Stimulated activated CD8-positive, alpha-beta memory T cell treated with anti-CD3 and anti-CD28 coated beads, Interleukin-15, amount 100 ng/mL, for 48 hours (primary cell): ENCODE results near the gene TLCD5.

ENCODE experiments used
- DNase-seq, 2 donors: peaks; one replicate each; pipeline ENCODE4 v3.0.0-alpha.2; 2020; ENCODE audit warnings: low read depth in 2 of 2

Gene TLCD5

DNA sequence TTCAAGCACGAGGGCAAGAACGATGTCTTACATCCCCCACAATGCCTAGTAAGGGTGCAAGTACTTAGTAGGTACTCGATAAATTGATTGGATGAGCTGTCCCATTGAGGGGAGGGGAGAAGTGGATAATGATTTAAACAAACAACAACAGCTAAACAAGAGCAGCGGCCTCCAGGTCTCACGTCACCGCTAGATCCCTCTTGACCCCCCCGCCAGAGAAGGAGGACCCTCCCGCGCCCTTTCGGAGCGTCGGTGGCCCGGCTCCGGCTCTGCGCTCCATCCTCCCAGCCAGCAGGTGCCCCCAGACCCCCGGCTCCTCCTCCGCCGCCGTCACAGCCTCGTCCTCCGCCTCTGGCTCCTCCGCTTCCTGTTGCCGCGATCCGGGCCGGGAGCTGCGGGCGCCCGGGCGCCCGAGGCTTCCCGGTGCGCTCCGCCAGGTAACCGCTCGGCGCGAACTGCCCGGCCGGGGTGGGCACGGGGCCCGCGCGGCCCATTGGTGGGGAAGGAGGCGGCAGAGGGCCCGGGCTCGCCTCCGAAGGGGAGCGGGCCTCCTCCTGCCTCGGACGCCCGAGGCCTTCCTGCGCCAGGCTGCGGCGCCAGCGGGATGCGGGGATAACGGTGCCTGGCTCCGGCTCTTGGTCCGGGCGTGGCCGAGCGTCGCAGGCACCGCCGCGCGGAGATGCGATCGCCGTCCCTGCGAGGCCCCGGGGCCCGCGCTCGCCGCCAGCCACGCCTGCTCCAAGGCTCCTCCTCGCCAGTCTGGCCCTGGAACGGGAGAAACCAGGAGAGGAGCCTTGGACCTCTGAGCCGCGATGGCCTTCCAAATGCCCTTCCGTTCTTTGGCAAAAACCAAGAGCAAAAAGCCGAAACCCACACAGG is at the start of gene TLCD5:
TLCD5 (plus strand) TSS at position 368 of the 879 bp plus-strand sequence. CDS start 2,143 bp downstream, outside the sequence.
- peak; percentile 21 to 22 for DNase-seq

- DNase-seq, result no peak
Observed at GRCh38 chr11:120279502-120279901, 45.6 kb upstream of the TLCD5 start.

DNA sequence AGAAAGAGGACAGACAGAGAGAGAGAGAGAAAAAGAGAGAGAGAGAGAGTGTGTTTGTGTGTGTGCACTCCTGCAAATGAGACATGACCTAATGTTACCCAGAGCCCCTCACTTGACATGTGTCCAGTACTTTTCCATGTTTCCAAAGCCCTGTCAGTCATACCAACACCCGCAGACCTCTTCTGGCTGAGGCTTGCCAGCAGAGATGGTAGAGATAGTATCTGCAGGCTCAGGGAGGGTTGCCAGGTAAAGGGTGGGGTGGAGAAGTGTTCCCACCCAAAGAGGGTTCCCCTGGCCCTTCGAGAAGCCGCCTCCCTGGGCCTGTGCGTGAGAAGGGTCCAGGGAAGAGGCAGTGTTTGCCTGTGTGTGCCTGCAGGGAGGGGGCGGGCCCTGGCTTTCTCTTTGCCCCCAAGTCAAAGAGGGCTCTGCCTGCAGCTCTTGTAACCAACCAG is 44.5 kb upstream of the TLCD5 start:
- no peak for DNase-seq

GRCh38 chr11:120281143-120281795 is 43.8 kb upstream of the TLCD5 start:
- no peak for DNase-seq

GRCh38 chr11:120283124-120283523 is 42.0 kb upstream of the TLCD5 start:
- no peak for DNase-seq

GRCh38 chr11:120284272-120284671 is 40.8 kb upstream of the TLCD5 start:
- no peak for DNase-seq

DNA sequence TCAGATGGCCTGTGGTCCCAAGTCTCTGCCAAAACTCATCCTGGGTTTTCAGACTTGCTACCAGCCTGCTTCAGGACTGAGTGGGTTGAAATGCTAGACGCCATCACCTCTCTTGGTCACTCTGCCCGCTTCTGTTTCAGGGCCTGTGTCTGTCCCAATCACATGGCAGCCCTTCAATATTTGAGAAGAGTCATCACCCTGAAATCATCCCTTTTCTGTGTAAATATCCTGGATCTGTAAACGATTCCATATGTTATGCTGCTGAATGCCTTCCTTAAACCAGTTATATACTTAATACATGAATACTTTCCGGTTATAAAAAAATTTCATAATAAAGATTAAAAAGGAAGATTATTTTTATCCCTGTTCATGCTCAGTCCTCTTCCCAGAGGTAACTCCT is 39.8 kb upstream of the TLCD5 start:
- no peak for DNase-seq

DNA sequence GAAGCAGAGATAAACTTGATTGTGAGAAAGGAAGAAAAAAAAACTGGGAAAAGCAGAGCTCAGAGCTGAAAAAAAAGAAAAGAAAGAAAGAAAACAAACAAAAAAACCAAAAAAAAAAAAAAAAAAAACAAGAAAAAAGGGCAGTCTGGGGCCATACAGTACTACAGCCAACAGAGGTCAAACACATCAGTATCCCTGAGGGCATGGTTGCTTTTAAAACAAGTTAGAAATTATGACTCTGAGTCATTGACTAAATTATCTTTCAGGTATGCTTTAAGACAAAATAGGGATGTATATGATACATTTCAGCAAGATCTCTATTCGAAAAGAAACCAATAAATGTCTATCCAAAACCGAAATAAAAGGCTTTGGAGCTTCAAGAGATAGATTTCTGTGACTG is 37.1 kb upstream of the TLCD5 start:
- no peak for DNase-seq

DNA sequence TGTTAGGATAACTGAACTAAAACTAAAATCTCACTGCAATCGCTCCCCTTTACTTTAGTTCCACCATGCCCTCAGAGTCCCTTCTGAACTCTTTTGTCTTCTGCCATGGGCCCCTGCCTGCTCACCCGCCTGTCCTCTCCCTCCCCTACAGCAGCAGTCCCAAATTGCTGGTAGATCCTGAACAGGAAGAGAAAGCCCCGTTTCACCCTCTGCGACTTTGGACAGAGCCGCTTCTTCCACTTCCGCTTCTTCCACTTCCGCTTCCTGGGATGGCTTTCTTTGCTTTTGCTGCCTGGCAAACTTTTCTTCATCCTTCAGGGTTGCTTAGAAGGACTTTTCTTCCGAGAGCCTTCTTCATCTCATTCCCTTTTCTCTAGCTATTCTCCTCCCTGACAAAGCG is 35.7 kb upstream of the TLCD5 start:
- DNase-seq, result no peak

DNA sequence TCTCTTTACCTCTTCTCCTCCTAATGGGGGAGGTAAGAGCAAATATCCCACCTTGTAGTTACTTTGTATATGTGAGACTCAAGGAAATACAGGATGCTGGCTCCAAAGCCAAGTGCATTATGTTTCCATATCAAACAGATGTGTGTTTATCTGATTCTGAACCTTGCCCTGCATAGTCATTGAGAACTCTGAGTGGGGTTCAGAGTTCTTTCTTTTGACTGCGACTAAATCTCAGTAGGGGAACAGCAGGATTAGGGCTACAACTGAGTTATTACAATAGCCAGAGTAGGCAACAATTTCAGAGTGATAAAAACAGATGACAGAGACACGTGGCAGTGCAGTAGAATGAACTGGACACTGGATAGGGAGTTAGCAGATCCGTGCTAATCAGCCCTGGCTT is 34.1 kb upstream of the TLCD5 start:
- DNase-seq, result no peak

DNA sequence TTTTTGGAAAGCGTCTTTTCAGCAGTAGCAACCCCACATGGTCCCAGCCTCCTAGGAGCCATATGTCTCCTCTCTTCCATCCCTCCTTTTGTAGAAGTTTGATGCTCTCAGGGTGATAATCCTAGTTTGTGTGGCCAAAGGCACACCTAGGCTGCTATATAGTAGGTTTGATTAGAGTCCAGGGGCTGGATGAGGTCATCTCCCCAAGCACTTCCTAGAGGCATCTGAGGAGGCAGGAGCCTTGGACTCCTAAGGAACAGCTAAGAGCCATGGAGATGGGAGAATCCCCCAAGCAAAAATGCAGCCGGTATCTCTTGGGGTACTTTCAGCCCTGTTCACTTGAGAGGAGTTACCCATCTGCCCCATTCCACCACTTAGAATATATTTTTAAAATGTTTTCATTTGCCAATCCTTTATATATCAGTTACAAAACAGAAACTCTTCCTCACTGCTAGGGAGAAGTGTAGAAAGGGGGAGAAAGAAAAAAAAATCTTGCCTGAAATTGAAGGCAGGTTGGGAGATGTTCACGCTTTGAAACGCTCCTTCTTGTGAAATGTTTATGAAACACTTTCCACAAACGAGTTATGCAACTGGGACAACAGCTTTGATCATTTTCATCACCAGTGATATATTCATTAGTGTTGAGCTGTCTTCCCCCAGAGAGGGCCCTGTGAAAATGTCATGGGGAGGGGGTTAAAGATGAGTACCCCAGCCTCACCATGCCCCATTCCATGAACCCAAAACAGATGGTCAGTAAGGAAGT is 31.9 kb upstream of the TLCD5 start:
- DNase-seq, result no peak

GRCh38 chr11:120294096-120294495 is 31.0 kb upstream of the TLCD5 start:
- DNase-seq, result no peak

GRCh38 chr11:120295099-120295498 is 30.0 kb upstream of the TLCD5 start:
- no peak for DNase-seq

DNA sequence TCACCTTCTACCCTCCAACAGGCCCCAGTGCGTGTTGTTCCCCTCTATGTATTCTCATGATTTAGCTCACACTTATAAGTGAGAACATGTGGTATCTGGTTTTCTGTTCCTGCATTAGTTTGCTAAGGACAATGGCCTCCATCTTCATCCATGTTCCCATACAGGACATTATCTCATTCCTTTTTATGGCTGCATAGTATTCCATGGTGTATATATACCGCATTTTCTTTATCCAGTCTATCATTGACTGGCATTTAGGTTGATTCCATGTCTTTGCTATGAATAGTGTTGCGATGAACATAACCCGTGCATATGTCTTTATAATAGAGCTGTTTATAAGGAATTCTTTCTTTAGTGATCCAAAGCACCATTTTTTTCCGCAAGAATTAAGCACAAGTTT is 28.5 kb upstream of the TLCD5 start:
- no peak for DNase-seq

GRCh38 chr11:120298461-120298860 is 26.6 kb upstream of the TLCD5 start:
- no peak for DNase-seq

GRCh38 chr11:120302001-120302805 is 22.9 kb upstream of the TLCD5 start:
- DNase-seq, result no peak

- peak in 1 of 2 donors; percentile 29 for DNase-seq
Observed at GRCh38 chr11:120303004-120303637, 22.0 kb upstream of the TLCD5 start.

GRCh38 chr11:120304526-120304925 is 20.6 kb upstream of the TLCD5 start:
- DNase-seq, result no peak

DNA sequence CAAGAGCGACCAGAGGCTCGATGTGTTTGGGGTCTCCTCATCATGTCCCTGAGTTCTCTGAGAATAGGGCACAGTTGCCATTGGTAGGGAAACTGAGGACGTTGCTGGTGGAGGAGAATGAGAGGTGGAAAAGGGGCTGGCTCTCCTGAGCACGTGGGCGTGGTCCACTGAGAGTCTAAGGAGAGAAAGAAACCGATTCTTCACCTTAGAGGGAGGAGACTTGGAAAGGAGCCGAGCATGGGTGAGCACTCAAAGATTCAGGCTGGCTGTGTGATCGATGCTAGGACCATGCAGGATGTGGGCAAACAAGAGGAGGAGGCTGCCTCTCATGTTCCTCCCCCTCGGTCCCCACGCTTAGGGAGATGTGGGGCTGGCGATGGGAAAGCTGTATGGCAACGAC is 19.8 kb upstream of the TLCD5 start:
- no peak for DNase-seq

GRCh38 chr11:120306519-120307242 is 18.4 kb upstream of the TLCD5 start:
- no peak for DNase-seq
